Caco-2 (cell line): ENCODE results near the gene AAMP. TPM values are rescaled to one million over a fixed set of nuclear protein-coding genes. Genes with fewer than 3 reads are reported as not detected.

Experiments used
- BruUV-seq: library from RNA; stranded (reverse); fragments of 400-500 nt; replicated peaks from 2 replicates; lab custom pipeline; 2021; lab: Mats Ljungman, UMichigan
- CTCF ChIA-PET: fragments of 300-600 bp; sonication (Branson Sonifier 250); formaldehyde crosslinking; loops from one replicate; lab custom pipeline; 2022; ENCODE audit warnings: antibody characterized with exemption; lab: Charles Lee
- POLR2A ChIA-PET: fragments of 300-600 bp; sonication (Branson Sonifier 250); formaldehyde crosslinking; loops from one replicate; lab custom pipeline; 2022; ENCODE audit warnings: antibody characterized with exemption; lab: Charles Lee
- DNase-seq, 2 experiments: peaks; one replicate each; pipeline versions ENCODE4 v3.0.0 to v3.0.0-alpha.2; 2020 to 2022
- H3K27me3 ChIP-seq: replicated peaks from 2 replicates; pipeline ENCODE4 v1.6.0; 2011; ENCODE audit warnings: low read length; ENCODE audit not compliant: control insufficient read depth, insufficient read depth
- H3K36me3 ChIP-seq: 2 replicates; pipeline ENCODE4 v1.5.1; 2011; ENCODE audit warnings: low read length; ENCODE audit not compliant: control insufficient read depth, insufficient read depth
- H3K4me1 ChIP-seq: fragments of 250-450 bp; sonication (Bioruptor Pico); 2 replicates; pipeline ENCODE4 v1.5.1; 2020; ENCODE audit warnings: mild to moderate bottlenecking
- H3K4me3 ChIP-seq: 2 replicates; pipeline ENCODE4 v1.5.1; 2011; ENCODE audit warnings: low read depth, mild to moderate bottlenecking, control low read depth, low read length
- H3K9me3 ChIP-seq: fragments of 250-450 bp; sonication (Bioruptor Pico); 2 replicates; pipeline ENCODE4 v1.5.1; 2020; ENCODE audit warnings: mild to moderate bottlenecking, moderate library complexity
- H3K27ac Mint-ChIP-seq: one replicate; pipeline ENCODE4 v1.8.0; 2022; ENCODE audit warnings: mixed read lengths; ENCODE audit not compliant: unreplicated experiment
- H3K27me3 Mint-ChIP-seq: one replicate; pipeline ENCODE4 v1.8.0; 2022; ENCODE audit warnings: mixed read lengths; ENCODE audit not compliant: insufficient read depth, unreplicated experiment
- H3K36me3 Mint-ChIP-seq: one replicate; pipeline ENCODE4 v1.8.0; 2022; ENCODE audit warnings: mild to moderate bottlenecking, mixed read lengths; ENCODE audit not compliant: insufficient read depth, unreplicated experiment
- H3K4me1 Mint-ChIP-seq: one replicate; pipeline ENCODE4 v1.8.0; 2022; ENCODE audit warnings: low read depth, mixed read lengths; ENCODE audit not compliant: unreplicated experiment
- H3K4me3 Mint-ChIP-seq: one replicate; pipeline ENCODE4 v1.8.0; 2022; ENCODE audit warnings: mild to moderate bottlenecking, moderate library complexity, mixed read lengths; ENCODE audit not compliant: unreplicated experiment
- H3K9me3 Mint-ChIP-seq: one replicate; pipeline ENCODE4 v1.8.0; 2022; ENCODE audit warnings: mixed read lengths; ENCODE audit not compliant: unreplicated experiment
- CTCF ChIP-seq, 2 experiments: fragments of 200-600 bp in 1 of 2; IDR thresholded peaks; 1 replicate in 1 of 2; 2 replicates in 1 of 2; pipeline versions ENCODE4 v1.5.1 to v1.8.0; 2011 to 2022; ENCODE audit warnings: antibody characterized with exemption in 1 of 2, control low read depth in 1 of 2, inconsistent platforms in 1 of 2, low read depth in 1 of 2, low read length in 1 of 2, mild to moderate bottlenecking in 1 of 2, moderate library complexity in 1 of 2; ENCODE audit not compliant: insufficient read depth in 1 of 2, severe bottlenecking in 1 of 2, unreplicated experiment in 1 of 2
- intact Hi-C: fragments of 100-400 bp; cut with micrococcal nuclease; formaldehyde crosslinking; loops from one replicate; pipeline ENCODE4 v1.10.0; 2022; ENCODE audit not compliant: unreplicated experiment
- total RNA-seq: library from RNA; stranded (reverse); gene quantifications from 2 replicates; pipeline ENCODE4 v1.2.3, GENCODE V29; 2022

Gene AAMP
- total RNA-seq, 1 experiment from 2014 or later: 125 TPM

GRCh38 chr2:218236829-218237228, 33.1 kb downstream of the AAMP start:
- Mint-ChIP-seq H3K9me3 (no peaks in the 10 kb centered on the region), H3K4me1 (peaks cover 19% of the 10 kb centered on the region), H3K36me3 (peaks cover 99% of the 10 kb centered on the region), H3K27ac (no peak overlapping the region), H3K27me3 (no peaks in the 10 kb centered on the region), H3K4me3 (no peak overlapping the region)
- Histone ChIP-seq H3K27me3 (no peaks in the 10 kb centered on the region), H3K36me3 (peaks cover 1% of the 10 kb centered on the region; the same call in 1 of the 2 replicates), H3K4me1 (peaks cover 16% of the 10 kb centered on the region), H3K9me3 (no peaks in the 10 kb centered on the region), H3K4me3 (no peak overlapping the region)
- ChIA-PET CTCF (no interaction called here), POLR2A (no interaction called here)
- BruUV-seq: no TSS peak
- intact Hi-C loops: no loop called here
- DNase-seq: no peak
- no peak for TF ChIP-seq CTCF (IDR thresholded peaks at IDR 0.05; ENCODE audit: insufficient read depth in 1 of 2, low read depth in 1 of 2, low read length in 1 of 2, severe bottlenecking in 1 of 2, unreplicated experiment in 1 of 2)

- no TSS peak for BruUV-seq
- H3K27me3 Mint-ChIP-seq: no peaks in the 10 kb centered on the region
- no peak for TF ChIP-seq CTCF (IDR thresholded peaks at IDR 0.05; ENCODE audit: insufficient read depth in 1 of 2, low read depth in 1 of 2, low read length in 1 of 2, severe bottlenecking in 1 of 2, unreplicated experiment in 1 of 2)
- Histone ChIP-seq H3K4me3 (no peak overlapping the region), H3K36me3 (peaks cover 1% of the 10 kb centered on the region; the same call in 1 of the 2 replicates), H3K9me3 (no peaks in the 10 kb centered on the region), H3K27me3 (no peaks in the 10 kb centered on the region), H3K4me1 (peaks cover 33% of the 10 kb centered on the region)
- H3K4me1 Mint-ChIP-seq: peaks cover 30% of the 10 kb centered on the region
- peaks cover 99% of the 10 kb centered on the region for H3K36me3 Mint-ChIP-seq
- intact Hi-C loops: no loop called here
- POLR2A ChIA-PET: no interaction called here
- peak overlapping the region; percentile 49 for H3K27ac Mint-ChIP-seq
- no peaks in the 10 kb centered on the region for H3K9me3 Mint-ChIP-seq
- no peak for DNase-seq
- CTCF ChIA-PET: interaction anchor here (1.1 kb wide), 1 partner anchor 8 kb away, joined by 3 read pairs; no protein-coding TSS in a partner anchor
- H3K4me3 Mint-ChIP-seq: no peak overlapping the region
Measured at GRCh38 chr2:218235017-218235416, 34.9 kb downstream of the AAMP start.

- H3K36me3 ChIP-seq: peaks cover 1% of the 10 kb centered on the region; the same call in 1 of the 2 replicates
- no TSS peak for BruUV-seq
- Mint-ChIP-seq H3K4me3 (no peak overlapping the region), H3K9me3 (no peaks in the 10 kb centered on the region), H3K4me1 (peaks cover 30% of the 10 kb centered on the region), H3K36me3 (peaks cover 98% of the 10 kb centered on the region), H3K27me3 (no peaks in the 10 kb centered on the region), H3K27ac (peak overlapping the region; percentile 49)
- TF ChIP-seq CTCF (IDR thresholded peaks at IDR 0.05; ENCODE audit: insufficient read depth in 1 of 2, low read depth in 1 of 2, low read length in 1 of 2, severe bottlenecking in 1 of 2, unreplicated experiment in 1 of 2): no peak
- ChIA-PET CTCF (interaction anchor here (1.1 kb wide), 1 partner anchor 8 kb away, joined by 3 read pairs; no protein-coding TSS in a partner anchor), POLR2A (no interaction called here)
- DNase-seq: no peak
- peaks cover 37% of the 10 kb centered on the region for H3K4me1 ChIP-seq
- no peaks in the 10 kb centered on the region for H3K27me3 ChIP-seq
- H3K4me3 ChIP-seq: no peak overlapping the region
- no peaks in the 10 kb centered on the region for H3K9me3 ChIP-seq
- intact Hi-C loops: loop anchor here (5.0 kb wide), 1 partner anchor 47 kb away; no protein-coding TSS in a partner anchor
Measured at GRCh38 chr2:218234521-218234920, 35.4 kb downstream of the AAMP start.
